Measurements from ENCODE around the gene SLC25A39.
"Not testable (repeated sequence)": the region's sequence is repeated elsewhere in the genome, so short reads cannot be mapped to it uniquely, and the experiment has no call there.

The SLC25A39 gene

GRCh38 chr17:44354582-44355561, 30.2 kb upstream of the SLC25A39 start:
- DNase-seq (ENCODE audit: low read depth in 2 of 2): peak in 1 of 2 donors; percentile 40

DNA sequence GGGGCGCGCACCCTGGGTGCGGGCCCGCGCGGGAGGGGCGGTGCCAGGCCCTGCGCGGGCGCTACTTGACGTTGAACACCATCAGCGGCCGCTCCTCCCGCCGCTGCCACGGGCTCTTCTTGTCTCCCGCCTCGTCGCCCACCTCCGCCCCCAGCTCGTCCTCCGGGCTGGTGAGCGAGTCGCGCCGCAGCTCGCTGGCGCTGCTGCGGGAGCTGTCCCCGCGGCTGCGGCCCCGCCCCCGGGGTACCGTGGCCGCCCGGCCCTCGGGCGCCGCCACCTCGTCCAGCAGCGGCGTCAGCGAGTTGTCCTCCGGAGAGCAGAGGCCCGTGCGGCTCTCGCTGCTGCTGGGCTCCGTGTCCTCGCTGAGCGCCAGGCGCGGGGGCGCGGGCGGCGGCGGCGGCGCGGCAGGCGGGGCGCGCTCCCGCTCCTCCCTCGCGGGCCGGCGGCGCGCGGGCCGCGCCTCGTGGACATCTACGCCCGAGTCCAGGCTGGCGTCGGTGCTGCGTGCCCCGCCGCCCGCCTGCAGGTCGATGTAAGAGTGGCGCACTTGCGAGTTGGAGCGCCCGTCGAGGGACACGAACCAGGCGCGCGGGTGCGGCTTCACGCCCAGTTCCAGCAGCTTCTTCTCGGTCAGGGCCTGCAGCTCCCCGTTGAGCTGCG, 29.2 kb upstream of the SLC25A39 start:
- no peak for DNase-seq (ENCODE audit: low read depth in 2 of 2)

GRCh38 chr17:44352828-44353671, 28.4 kb upstream of the SLC25A39 start:
- DNase-seq (ENCODE audit: low read depth in 2 of 2): no peak

- DNase-seq (ENCODE audit: low read depth in 2 of 2): no peak
These were observed 27.6 kb upstream of the SLC25A39 start for GRCh38 chr17:44351961-44352827.

- DNase-seq (ENCODE audit: low read depth in 2 of 2): no peak
These were observed 26.8 kb upstream of the SLC25A39 start for GRCh38 chr17:44351464-44351863.

- DNase-seq (ENCODE audit: low read depth in 2 of 2): peak in 1 of 2 donors; percentile 58
These were observed 26.2 kb upstream of the SLC25A39 start for GRCh38 chr17:44350733-44351226.

DNA sequence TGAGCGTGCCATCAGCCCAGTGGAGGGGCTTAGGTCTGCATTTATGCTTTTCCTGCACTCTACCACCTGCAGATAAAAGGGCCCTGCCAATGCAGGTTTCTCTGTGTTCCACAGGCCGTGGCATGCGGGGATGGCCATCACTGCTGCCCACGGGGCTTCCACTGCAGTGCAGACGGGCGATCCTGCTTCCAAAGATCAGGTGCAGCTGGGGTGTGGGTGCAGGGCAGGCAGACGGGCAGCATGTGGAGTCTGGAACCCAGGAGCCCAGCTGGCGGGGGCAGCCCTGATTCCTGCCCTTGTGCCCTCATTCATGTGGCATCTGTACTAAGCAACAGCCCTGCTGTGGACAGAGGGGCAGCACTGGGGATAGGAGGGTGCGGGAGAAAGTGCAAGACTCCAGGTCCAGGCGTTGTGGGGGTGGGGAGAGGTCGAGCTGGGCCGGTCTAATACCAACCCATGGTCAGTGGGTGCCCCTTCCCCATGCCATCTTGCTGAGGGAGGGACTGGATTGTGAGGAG, 25.0 kb upstream of the SLC25A39 start:
- DNase-seq (ENCODE audit: low read depth in 2 of 2): no peak

DNA sequence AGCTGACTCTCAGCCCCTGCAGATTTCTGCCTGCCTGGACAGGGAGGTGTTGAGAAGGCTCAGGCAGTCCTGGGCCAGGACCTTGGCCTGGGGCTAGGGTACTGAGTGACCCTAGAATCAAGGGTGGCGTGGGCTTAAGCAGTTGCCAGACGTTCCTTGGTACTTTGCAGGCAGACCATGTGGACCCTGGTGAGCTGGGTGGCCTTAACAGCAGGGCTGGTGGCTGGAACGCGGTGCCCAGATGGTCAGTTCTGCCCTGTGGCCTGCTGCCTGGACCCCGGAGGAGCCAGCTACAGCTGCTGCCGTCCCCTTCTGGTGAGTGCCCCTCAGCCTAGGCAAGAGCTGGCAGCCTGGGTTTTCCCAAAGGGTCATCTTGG, 24.4 kb upstream of the SLC25A39 start:
- no peak for DNase-seq (ENCODE audit: low read depth in 2 of 2)

GRCh38 chr17:44348234-44348987, 23.8 kb upstream of the SLC25A39 start:
- DNase-seq (ENCODE audit: low read depth in 2 of 2): no peak

GRCh38 chr17:44347206-44348055, 22.8 kb upstream of the SLC25A39 start:
- DNase-seq (ENCODE audit: low read depth in 2 of 2): not testable (repeated sequence)

DNA sequence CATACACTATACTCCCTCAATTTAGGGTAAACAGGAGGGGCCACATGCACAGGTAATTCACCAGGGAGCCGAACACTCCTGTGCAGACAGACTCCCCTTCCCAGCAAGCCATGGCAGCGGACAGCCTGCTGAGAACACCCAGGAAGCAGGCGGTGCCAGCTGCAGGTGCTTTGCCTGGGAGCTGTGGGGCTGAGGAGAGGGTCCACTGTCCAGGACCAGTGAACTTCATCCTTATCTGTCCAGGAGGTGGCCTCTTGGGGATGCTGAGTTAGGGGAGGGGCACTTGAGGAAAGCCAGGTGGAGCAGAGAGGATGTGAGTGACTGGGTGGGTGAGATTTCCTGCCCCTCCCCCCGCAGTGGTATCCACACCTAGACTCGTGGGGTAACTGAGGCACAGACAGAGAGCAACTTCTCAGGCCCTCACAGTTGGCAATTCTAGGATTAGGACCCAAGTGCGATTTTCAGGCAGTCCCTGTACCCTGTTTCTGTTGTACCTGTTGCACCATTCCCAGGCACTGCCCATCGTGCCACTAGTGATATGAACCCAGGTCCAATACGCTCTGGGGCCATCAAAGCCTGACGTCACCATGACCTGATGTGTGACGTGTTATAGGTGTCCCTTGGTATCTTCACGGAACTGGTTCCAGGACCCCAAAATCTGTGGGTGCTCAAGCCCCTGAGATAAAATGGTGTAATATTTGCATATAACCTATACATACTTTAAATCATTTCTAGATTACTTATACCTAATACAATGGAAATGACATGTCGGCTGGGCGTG, 21.6 kb upstream of the SLC25A39 start:
- no peak for DNase-seq (ENCODE audit: low read depth in 2 of 2)

DNA sequence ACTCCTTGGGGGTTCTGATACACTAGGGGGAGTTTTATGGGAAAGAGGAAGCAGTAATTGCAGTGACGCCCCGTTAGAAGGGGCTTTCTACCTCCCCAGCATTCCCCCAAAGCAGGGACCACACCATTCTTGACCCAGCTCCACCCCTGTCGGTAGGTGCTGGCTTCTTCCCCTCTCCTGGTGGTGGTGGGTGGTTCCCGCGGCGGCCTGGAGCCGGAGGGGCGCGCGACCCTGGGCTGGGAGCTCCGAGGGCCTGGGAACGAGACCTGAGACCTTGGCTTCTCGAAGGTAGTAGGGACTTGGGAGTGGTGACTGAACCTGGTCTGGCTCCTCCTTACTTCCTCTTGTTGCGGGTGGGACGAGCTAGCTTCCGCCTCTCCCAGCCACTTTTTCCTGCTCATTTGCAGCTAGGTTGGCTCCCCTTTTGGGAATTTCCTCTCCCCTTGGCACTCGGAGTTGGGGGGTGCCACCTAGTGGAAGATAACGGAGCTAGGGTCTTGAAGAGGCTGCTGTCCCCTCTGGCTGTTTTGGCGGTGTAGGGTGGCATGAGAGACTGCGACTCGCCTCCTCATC, 20.9 kb upstream of the SLC25A39 start:
- peak in 1 of 2 donors; percentile 29 for DNase-seq (ENCODE audit: low read depth in 2 of 2)

DNA sequence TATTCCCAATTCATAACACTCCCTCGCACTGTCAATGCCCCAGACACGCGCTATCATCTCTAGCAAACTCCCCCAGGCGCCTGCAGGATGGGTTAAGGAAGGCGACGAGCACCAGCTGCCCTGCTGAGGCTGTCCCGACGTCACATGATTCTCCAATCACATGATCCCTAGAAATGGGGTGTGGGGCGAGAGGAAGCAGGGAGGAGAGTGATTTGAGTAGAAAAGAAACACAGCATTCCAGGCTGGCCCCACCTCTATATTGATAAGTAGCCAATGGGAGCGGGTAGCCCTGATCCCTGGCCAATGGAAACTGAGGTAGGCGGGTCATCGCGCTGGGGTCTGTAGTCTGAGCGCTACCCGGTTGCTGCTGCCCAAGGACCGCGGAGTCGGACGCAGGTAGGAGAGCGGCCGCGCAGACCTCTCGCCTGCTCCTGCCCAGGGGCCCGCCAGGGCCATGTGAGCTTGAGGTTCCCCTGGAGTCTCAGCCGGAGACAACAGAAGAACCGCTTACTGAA, 20.4 kb upstream of the SLC25A39 start, which contains the start of gene GRN:
Gene GRN, plus strand, starts transcription at position 364 of the 515 bp plus-strand sequence. CDS start 3,863 bp downstream, outside the sequence.
- DNase-seq (ENCODE audit: low read depth in 2 of 2): peak; percentile 70 to 71

- no peak for DNase-seq (ENCODE audit: low read depth in 2 of 2)
These were observed 19.0 kb upstream of the SLC25A39 start for GRCh38 chr17:44343510-44344209.

DNA sequence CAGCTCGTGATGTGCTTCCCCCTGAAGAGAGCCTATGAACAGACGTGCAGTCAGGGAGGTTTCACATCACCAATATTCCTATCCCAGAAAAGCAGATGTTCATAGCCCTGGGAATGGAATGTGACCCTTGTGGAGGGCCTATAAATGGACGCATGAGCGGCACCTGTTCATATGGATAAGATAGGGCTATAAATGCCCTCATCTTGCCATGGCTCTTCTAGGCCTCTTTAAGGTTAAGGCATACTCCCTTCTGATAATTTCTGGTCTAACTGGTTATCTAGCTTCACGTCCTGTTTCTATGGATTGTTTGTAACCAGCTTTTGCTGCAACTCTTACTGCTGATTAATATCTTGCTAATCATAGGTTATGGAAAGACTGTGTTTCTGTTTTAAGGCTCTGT, 15.9 kb upstream of the SLC25A39 start:
- DNase-seq (ENCODE audit: low read depth in 2 of 2): not testable (repeated sequence)

DNA sequence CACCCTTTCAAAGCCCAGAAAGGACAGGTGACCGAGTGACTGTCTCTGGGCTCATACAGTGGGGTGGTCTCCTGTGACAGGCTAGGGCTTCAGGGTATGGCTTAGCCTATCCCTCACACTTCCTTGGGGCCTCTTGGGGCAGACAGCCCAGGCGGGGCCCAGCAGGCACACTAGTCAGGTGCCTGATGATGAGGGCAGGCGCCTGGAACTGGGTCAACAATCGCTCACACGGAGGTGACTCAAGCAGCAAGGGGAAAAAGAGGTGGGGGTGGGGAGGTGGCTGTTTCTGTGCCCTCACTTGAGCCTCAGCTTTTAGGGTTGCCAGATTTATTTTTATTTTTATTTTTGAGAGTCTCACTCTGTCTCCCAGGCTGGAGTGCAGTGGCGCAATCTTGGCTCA, 14.1 kb upstream of the SLC25A39 start:
- no peak for DNase-seq (ENCODE audit: low read depth in 2 of 2)

- no peak for DNase-seq (ENCODE audit: low read depth in 2 of 2)
These were observed 11.3 kb upstream of the SLC25A39 start for GRCh38 chr17:44335968-44336367.

Data from stimulated activated CD8-positive, alpha-beta memory T cell treated with anti-CD3 and anti-CD28 coated beads, Interleukin-7, amount 100 ng/mL, for 1 hour (primary cell).